8988T (cell line): ENCODE measurements around the gene CETP.
"Not testable (repeated sequence)": the region's sequence is repeated elsewhere in the genome, so short reads cannot be mapped to it uniquely, and the experiment has no call there.

ENCODE experiments used
- DNase-seq: peaks from one replicate; pipeline ENCODE4 v3.0.0; 2011

Gene CETP

DNA sequence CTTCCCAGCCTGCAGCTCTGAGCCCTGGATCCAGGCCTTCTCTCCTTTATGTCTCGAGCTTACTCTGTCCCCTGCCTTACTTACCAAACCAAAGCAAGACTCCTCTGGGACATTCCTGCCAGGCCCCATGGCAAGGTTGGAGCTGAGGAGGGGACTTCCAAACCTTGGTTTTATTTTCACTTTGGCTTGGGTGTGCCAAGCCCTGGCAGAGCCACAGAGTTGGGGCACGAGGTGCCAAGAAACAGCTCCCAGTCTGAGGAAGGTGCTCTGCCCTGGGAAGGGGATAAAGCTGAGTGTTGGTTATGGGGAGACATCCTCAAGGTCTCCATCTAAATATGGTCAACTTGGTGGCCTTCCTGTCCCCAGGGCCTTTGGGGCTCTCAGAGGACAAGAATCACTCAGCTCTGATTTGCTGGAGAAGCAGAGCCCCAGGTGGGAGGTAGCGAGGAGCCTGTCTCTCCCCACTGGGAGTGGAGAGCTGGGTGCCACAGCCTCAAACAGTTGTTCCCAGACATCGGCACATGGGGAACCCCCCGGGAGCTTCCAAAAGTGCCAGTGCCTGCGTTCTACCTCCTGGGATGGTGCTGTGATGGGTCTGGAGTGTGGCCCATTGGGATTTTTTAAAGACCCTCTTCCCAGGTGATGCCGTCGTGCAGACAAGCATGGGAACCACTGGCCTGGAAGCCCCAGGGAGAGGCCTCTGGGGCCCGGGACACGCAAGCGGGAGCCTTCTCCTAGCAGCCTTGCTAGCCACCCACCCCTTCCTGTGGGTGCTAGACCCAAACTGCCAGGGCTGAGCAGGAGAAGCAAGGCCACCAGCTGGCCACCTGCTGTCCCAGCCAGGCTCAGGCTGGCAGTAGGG lies 37.9 kb downstream of the CETP start:
- no peak for DNase-seq

- DNase-seq = no peak
Observed at GRCh38 chr16:57000271-57001025, 38.7 kb downstream of the CETP start.

- DNase-seq = no peak
Observed at GRCh38 chr16:57001026-57001679, 39.4 kb downstream of the CETP start.

DNA sequence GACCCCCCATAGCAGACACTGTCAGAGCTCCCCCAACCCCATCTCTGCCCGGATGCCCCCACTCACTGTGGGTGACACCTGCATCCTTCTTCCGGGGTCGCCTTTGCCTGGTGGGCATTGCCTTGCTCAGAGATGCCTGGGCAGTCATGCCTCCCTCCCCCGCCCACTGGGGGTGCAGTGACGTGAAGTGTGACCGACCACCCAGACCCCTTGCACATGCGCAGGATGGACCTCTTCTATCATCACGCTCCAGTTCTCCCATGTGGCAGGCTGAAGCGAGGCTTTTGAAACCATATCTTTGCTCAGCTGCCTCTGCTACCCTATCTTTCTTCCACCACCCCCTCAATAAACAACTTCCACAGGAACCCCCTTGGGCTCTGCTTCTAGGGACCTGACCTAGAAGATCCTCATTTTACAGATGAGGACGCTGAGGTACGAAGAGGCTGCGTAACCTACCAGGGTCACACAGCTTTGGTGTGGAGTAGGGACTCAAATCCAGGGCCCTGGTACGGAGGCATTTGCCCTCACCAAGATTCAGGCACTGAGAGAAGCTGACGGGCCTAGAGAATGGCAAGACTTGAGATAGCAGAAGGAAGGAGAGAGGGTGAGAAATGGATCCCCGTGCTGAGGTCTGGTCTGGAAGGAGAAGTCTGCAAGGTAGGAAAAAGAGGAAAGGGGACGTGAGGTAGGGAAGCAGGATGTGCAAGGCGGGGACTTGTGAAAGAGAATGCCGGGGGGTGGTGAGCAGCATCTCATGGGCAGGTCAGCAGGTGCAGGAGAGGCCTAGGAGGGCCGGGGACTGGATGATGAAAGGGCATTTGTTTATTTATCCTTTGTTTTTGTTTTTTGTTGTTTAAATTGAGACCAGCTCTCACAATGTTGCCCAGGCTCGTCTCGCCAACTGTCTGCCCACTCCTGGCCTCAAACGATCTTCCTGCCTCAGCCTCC lies 42.0 kb downstream of the CETP start:
- no peak for DNase-seq

DNA sequence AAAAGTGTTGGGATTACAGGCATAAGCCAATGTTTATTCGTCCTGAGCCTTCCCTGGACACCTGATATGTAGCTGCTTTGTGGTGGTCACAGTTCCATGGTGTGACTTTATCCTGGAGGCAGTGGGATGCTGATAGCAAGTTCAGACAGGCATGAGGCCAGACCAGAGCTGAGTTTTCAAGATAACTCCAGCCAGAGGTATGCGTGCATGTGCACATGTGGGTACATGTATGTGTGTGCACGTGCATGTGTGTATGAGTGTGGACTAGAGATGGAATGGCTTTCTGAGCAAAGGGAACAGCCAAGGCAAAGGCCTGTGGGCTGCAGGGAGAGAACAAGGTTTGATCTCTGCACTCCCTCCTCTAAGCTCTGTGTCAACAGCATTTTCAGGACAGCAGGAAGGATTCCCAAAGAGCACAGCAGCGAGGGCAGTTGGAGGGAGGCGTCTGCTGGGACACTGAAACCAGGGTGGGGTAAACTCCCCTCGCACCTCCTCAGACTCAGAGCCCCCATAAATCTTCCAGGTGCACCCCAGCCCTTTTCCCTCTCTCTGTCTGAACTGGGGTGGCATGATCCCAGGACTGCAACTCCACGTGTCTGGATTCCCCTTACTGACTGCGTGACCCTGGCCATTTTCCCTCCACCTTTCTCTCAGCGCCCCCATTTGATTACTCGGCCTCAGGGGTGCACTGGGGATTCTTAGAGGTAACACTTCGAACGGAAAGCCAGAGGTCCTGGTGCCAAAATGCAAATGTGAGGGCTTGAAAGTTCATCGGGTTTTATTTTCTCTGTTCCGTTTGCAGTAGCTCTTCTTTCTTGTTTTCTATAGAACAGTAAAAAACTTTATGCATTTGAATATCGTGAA lies 42.9 kb downstream of the CETP start:
- no peak for DNase-seq

DNA sequence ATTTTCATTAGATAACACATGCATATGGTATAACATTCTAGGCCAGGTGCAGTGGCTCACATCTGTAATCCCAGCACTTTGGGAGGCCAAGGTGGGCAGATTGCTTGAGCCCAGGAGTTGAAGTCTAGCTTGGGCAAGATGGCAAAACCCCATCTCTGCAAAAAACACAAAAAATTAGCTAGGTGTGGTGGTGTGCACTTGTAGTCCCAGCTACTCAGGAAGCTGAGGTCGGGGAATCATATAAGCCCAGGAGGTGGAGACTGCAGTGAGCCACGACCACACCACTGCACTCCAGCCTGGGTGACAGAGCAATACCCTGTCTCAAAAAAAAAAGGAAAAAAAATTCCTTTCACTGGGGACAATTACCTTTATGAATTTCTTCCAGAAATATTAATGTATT lies 43.8 kb downstream of the CETP start:
- DNase-seq = not testable (repeated sequence)

DNA sequence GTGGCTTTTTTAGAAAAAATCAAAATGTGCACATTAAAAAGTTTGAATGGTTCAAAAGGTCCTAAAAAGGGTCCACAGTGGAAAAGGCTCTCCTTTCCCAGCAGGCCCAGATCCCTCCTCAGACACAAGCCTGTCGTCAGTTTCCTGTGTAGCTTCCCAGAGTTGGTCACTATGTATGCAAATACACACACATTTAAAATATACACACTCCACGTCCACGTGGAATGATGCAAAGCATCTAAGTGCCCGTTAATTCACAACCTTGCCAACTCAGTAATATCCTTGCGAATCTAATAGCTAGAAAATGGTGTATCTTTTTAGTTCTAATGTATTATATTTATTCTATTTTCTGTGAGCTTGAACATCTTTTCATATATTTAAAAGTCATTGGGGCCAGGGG lies 45.3 kb downstream of the CETP start:
- no peak for DNase-seq

GRCh38 chr16:57007530-57007929 lies 45.8 kb downstream of the CETP start:
- no peak for DNase-seq

- DNase-seq = no peak
Observed at GRCh38 chr16:57008440-57008839, 46.7 kb downstream of the CETP start.

DNA sequence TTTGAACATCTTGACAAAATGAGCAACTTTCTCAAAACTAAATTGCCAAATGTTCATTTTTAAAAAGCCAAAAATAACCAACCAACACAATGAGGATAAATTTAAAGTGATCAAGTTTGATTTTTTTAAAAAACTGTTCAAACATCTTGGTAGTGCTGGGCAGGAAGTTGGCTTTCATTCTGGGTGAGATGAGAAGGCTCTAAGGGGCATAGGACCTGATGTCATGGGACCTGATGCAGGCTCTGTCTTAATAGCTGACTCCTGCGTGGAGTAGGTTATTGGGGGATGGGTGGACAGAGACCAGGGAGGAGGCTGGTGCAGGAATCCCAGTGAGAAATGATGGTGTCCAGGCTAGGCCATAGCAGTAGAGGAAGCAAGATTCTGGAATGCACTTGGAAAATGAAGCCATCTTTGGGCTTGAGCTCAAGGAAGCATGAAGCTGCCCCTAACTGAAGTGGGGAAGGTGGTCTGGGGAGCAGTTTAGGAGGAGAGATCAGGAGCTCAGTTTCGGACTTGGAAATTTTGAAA lies 48.0 kb downstream of the CETP start:
- DNase-seq = no peak

DNA sequence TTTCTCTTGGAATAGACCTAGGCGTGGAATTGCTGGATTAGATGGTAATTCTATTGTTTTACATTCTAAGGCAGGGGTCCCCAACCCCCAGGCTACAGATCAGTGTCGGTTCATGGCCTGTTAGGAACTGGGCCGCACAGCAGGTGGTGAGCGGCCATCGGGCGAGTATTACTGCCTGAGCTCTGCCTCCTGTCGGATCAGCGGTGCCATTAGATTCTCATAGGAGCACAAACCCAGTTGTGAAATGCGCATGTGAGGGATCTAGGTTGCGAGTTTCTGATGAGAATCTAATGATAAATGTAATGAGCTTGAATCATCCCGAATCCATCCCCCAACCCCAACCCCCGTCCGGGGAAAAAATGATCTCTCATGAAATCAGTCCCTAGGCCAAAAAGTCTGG lies 50.6 kb downstream of the CETP start:
- no peak for DNase-seq

DNA sequence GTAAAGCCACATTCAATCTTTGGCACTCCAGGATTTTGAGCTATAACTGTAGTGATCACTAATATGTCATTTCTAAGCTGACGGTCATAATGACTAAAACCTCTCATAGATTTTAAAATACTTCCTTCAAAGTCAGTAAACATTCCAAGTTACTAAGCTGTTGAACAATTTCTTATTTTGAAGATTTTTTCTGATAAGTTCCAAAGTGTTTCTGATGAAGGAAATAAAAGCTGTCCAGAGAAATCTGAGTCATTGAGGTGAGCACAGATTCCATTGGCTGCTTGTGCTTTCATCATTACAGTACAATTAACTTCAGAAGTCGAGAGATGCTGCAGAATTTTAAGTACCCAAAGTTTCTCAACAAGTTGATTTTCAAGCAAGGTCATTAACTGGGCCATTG lies 51.5 kb downstream of the CETP start:
- no peak for DNase-seq

DNA sequence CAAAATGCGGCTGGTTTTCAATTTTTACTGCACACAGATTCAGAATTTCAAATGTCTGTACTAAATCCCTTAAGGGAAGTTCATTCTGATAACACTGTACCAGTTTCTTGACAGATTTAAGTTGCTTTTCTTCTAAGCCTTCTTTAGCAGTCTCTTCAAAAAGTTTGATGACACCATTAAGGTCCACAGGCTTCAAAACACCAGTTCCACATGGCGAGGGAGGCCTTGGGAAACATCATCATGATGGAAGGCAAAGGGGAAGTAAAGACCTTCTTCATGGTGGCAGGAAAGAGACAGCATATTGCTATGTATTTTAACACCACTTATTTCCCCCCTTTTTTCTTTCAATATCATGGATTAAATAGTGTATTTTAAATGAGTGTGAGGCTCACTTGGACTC lies 52.2 kb downstream of the CETP start:
- no peak for DNase-seq

- no peak for DNase-seq
Observed at GRCh38 chr16:57016301-57016700, 54.6 kb downstream of the CETP start.

DNA sequence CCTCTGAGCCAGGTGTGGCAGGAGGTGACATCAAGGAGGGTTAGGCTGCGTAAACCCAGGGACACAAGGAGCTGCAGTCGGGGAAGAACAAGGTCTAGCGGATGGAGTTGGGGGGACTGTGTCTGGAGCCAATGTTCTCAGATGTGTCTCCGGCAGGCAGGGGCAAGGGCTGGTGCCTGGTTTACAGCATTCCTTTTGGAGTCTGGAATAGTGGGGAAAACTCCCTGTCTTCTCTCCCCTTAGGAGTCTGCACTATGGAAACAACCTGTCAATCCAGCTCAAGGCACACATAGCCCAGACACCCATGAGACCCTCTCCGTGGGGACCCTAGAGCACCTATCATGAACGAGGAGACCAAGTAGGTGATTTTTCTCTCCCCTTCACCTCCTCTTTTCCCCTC lies 55.1 kb downstream of the CETP start:
- no peak for DNase-seq

DNA sequence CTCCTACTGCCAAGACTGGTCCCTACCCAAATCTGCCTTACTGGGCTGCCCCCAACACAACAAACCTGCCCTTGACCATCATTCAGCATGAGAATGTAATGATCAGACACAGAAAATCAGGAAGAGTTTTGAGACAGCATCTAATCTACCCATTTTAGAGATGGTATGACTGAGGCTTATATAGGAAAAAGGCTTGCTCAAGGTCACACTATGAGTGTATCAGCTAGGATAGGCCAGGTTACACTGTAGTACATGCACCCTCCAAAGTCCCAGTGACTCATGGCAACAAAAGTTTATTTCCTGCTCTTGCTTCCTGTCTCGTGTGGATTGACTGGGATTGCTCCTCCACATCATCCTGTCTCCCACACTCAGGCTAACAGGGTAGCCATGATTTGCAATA lies 55.5 kb downstream of the CETP start:
- DNase-seq = no peak

DNA sequence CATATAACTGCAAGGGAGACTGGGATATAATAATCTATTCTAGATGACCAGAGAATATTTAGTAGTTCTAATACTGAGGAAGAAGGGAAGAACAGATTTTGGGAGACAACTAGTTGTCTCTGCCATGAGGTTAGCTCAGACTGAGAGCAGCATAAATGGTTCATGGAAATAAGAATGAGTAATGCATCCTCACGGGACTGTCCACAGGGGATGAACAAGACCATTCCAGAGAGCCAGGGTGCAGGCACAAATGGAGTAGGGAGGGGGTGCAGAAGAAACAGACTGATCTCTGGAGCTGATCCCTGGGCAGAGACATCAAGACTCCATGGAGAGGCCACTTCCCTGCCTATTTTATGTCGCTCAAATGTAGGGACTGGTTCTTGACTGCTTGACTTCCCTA lies 58.0 kb downstream of the CETP start:
- DNase-seq = no peak

DNA sequence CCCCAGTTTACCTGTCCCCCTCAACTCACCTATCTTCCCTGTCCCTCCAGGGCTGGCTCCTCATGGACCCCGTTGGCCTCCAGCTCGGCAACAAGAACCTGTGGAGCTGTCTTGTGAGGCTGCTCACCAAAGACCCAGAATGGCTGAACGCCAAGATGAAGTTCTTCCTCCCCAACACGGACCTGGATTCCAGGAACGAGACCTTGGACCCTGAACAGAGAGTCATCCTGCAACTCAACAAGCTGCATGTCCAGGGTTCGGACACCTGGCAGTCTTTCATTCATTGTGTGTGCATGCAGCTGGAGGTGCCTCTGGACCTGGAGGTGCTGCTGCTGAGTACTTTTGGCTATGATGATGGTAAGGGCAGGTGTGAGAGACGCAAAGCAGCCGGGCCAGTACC lies 58.9 kb downstream of the CETP start:
- DNase-seq = no peak

- DNase-seq = no peak
Observed at GRCh38 chr16:57021757-57022156, 60.0 kb downstream of the CETP start.

DNA sequence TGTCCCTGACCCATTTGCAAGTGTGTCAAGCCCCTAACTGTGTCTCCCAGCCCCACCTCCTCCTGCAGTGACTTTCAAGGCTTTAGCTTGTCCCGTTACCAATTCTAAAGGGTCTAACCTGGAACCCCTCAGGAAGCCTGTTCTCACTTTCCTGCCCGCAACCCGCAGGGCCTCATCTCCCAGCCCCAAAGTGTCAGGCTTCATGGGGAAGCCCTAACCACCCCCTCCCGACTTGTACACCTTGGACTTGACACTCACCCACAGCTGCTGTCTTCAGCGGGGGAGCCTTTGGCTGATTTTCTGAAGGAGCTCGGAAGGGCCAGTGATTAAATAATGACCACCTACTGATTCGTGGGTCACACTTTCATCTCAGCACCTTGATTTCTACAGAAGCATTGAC lies 60.7 kb downstream of the CETP start:
- no peak for DNase-seq

DNA sequence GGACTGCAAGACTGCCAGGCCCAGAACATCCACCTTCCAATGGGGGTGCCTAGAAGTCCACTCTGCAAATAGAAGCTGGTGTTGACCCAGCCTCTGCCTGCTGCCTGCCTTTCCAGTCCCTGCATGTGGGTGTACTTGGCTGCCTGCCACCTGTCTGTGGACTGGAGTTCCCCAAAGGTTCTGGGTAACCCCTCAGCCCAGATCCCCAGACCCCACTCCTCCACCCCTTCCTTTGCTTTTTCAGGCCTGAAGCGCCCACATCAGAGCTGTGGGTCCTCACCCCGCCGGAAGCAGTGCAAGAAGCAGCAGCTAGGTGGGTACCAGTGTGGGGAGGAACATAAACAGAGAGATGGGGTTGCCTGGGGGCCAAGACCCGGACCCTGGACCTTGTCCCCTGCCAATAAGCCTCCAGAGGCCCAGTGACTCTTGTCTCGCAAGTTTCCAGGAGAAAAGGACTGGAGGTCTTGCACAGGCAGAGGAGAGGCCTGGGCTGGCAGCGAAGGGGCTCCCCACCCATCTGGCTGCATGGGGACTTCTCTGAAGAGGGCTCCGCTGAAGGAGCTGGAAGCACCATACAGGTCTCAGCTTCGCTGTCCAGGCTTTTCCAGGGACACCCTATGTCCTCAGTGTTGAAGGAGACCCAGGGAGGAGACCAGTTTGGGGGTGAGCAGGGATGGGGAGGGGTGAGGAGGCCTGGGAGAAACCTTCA lies 61.9 kb downstream of the CETP start:
- no peak for DNase-seq
